Endothelial cell of umbilical vein (primary cell): ENCODE data around the gene CAMTA1.

ENCODE experiments used
- FOS ChIP-seq: IDR thresholded peaks from 2 replicates; pipeline ENCODE4 v1.6.1; 2011; ENCODE audit warnings: mild to moderate bottlenecking, low read length, moderate library complexity, borderline replicate concordance; ENCODE audit not compliant: insufficient read depth
- GATA2 ChIP-seq: IDR thresholded peaks from 2 replicates; pipeline ENCODE4 v1.7.0; 2011; ENCODE audit warnings: low read depth, mild to moderate bottlenecking, moderate library complexity, mixed read lengths, low read length; ENCODE audit not compliant: insufficient read length, insufficient read depth
- MYC ChIP-seq: IDR thresholded peaks from one replicate; pipeline ENCODE4 v1.6.1; 2011; ENCODE audit warnings: mild to moderate bottlenecking, low read depth, low read length
- POLR2A ChIP-seq: IDR thresholded peaks from 2 replicates; pipeline ENCODE4 v1.6.1; 2012; ENCODE audit warnings: low read depth, mild to moderate bottlenecking, control low read depth, low read length
- POLR2AphosphoS5 ChIP-seq: IDR thresholded peaks from 2 replicates; pipeline ENCODE4 v1.6.1; 2012; ENCODE audit warnings: low read depth, mild to moderate bottlenecking, control low read depth, low read length, moderate library complexity; ENCODE audit not compliant: insufficient read depth
- TF ChIP-seq, protein P1 (sequence below), 2 donors: IDR thresholded peaks; 1 replicate in 1 of 2; 2 replicates in 1 of 2; pipeline ENCODE4 v1.5.1; 2011; ENCODE audit warnings: low read length in 2 of 2, mild to moderate bottlenecking in 2 of 2, moderate library complexity in 2 of 2, control low read depth in 1 of 2, inconsistent platforms in 1 of 2, low read depth in 1 of 2; ENCODE audit not compliant: insufficient read depth in 1 of 2; ENCODE audit errors: extremely low read depth in 1 of 2

GRCh38 chr1:7677111-7677510, 891.9 kb downstream of the CAMTA1 start:
- TF ChIP-seq, protein P1, sequence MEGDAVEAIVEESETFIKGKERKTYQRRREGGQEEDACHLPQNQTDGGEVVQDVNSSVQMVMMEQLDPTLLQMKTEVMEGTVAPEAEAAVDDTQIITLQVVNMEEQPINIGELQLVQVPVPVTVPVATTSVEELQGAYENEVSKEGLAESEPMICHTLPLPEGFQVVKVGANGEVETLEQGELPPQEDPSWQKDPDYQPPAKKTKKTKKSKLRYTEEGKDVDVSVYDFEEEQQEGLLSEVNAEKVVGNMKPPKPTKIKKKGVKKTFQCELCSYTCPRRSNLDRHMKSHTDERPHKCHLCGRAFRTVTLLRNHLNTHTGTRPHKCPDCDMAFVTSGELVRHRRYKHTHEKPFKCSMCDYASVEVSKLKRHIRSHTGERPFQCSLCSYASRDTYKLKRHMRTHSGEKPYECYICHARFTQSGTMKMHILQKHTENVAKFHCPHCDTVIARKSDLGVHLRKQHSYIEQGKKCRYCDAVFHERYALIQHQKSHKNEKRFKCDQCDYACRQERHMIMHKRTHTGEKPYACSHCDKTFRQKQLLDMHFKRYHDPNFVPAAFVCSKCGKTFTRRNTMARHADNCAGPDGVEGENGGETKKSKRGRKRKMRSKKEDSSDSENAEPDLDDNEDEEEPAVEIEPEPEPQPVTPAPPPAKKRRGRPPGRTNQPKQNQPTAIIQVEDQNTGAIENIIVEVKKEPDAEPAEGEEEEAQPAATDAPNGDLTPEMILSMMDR (IDR thresholded peaks at IDR 0.05; ENCODE audit: extremely low read depth in 1 of 2, insufficient read depth in 1 of 2, low read depth in 1 of 2, low read length in 2 of 2): no peak
- TF ChIP-seq MYC: no peak
- no peak for TF ChIP-seq POLR2AphosphoS5
- no peak for TF ChIP-seq POLR2A
- TF ChIP-seq GATA2: no peak
- TF ChIP-seq FOS: no peak
